HG02885 (cell line): ENCODE data around the gene JMJD1C.
A peak's percentile ranks its signal among the peaks of the same experiment; 100 is the strongest.
"Not testable (repeated sequence)": the region's sequence is repeated elsewhere in the genome, so short reads cannot be mapped to it uniquely, and the experiment has no call there.

Experiments used
- ATAC-seq: cut with Tn5 transposase; IDR thresholded peaks from one replicate; pipeline ENCODE4 v1.9.1; 2021; ENCODE audit warnings: mild to moderate bottlenecking; ENCODE audit not compliant: unreplicated experiment, poor library complexity

The JMJD1C gene

DNA sequence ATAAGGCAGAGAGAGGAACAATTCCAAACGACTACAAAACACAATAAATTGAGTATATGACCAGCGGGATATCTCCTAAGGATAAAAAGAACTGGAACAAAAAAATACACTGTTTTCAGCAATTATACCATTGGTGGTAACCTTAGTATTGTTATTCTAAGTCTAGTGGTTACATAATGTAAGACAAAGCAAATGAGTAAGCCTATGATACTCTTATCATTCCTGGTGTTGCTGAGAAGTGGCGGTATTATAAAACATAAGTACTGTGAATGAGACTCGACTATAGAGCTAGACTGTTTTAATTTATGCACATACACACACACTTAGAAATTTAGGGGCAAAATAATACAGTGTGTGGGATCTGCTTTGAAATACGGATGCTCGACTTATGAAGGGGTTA is 225.0 kb downstream of the JMJD1C start:
- no peak for ATAC-seq

DNA sequence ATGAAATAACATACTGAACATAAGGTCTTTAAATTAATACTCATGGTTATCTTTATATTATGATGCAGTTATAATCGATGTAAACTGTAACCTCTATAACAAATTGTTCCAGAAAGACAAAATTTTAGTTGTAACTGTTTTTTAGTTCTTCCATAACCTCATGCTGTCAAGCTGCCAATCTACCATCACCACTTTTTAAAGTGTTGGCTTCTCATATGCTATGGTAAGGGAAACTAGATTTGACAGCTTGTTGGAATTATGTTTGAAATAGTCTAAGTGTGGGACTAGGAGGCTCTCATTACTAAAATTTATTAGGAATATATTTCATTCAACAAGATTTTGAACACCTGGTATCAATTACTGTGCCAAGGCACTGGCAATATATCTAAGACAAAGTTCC is 227.3 kb downstream of the JMJD1C start:
- no peak for ATAC-seq

DNA sequence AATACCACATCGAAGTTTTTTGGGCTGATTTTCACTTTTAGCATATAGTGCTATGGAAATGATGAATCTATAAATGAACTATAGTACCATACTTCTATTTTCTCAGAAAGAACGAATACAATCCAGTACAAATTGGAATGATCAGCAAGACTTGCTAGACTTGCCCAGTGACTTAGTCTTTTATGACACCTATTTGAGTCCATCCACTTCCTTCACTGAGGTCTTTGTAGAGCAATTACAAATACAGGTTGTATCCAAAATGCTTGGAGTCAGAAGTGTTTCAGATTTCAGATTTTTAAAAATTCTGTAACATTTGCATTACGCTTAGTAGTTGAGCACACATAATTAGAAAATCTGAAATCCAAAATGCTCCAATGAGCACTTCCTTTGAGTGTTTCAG is 228.4 kb downstream of the JMJD1C start:
- no peak for ATAC-seq

DNA sequence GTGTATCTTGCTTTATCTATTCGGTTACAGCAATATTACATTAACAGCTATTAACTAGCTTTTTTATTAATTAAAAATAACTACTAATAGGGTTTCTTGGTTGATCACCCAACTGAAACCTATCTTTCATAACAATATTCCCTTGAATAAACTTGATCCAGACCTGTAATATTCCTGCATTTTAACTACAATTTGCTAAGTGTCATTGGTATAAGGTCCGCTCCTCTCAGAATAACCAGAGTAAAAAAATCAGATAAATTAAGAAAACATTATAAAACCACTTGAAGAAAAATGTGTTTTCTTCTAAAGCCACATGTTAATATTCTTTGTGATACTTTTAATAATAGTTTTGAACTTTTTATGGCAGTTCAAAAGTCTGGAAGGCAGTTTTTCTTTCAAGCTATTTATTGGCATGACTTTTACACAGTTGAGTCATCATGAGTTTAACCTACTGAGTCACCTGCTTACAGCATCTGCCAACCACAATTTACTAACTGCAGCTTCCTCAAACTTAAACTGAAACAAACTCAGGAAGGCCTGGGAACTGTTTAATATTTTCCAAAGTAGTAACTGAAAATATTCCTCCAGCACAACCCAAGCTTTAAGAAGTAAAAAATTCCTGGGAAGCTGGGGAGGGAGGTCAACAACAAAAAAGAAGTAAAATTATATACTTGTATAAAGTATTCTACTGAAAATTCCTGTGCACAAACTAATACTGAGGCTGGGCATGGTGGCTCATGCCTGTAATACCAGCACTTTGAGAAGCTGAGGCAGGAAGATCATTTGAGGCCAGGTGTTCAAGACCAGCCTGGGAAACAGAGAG is 229.5 kb downstream of the JMJD1C start:
- ATAC-seq = peak; percentile 96

DNA sequence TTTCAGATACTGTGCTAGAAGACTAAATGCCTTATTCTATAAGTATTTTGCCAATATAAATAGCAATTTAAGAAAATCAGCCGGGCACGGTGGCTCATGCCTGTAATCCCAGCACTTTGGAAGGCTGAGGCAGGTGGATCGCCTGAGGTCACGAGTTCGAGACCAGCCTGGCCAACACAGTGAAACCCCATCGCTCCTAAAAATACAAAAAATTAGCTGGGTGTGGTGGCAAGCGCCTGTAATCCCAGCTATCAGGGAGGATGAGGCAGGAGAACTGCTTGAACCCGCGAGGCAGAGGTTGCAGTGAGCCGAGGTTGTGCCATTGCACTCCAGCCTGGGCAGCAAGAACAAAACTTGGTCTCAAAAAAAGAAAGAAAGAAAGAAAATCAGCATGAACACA is 230.6 kb downstream of the JMJD1C start:
- not testable (repeated sequence) for ATAC-seq

DNA sequence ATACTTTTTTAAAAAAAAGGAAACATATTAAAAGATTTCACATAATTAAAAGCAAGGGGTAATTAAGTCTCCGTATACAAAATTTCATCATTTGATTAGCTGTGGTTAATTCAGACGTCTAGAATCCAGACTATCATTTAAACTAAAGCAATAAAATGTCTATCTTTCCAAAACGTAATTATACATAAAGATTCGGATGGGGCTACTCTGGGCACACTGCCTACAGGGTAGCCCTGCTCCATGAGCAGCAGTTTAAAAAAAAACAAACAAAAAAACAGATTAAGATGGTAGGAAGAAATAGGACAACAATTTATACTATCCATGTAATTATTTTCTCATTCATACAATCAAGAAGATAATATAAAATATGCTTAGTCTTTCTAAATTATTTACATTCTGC is 236.6 kb downstream of the JMJD1C start:
- no peak for ATAC-seq

DNA sequence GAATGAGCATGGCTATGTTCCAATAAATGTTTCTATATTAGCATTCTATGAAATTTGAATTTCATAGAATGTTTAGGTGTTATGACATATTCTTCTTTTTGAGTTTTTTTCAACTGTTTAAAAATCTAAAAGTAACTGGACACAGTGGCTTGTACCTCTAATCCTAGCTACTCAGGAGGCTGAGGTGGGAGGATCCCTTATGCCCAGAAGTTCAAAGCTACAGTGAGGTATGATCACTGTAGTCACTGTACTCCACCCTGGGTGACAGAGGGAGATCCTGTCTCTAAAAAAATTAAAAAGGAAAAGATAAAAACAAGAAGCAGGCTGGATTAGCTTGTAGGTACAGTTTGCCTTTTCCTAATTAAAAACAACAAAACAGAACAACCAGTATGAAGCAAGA is 237.5 kb downstream of the JMJD1C start:
- ATAC-seq = no peak

DNA sequence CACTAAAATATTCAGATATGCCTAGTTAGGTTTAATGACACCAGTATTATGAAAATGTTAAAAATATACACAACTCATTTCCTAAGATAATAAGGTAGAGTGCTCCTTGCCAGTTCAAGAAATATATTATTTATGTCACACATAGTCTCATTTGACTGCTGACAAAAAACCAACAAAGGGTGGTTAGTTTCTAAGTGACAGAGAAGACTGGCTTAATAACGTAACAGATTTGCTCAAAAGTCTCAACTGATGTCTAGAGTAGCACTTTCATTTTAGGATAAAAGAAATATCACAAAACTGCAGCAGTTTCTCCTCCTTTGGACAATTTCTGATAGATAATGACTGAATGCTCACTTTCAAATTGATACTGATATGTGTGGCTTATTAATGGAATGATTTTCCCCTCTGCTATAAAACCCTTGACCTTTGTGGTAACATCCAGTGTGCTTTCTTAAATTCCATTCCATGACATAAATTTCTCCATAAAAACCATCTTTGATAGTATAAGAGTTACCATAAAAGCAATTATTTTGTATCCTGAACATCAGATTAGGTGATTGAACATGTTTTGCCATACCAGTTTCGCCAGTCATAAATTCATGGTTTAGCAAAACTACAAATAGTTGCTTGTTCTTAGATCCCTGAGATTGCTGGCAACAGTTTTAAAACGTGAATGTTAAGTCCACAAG is 238.4 kb downstream of the JMJD1C start:
- peak; percentile 73 for ATAC-seq

DNA sequence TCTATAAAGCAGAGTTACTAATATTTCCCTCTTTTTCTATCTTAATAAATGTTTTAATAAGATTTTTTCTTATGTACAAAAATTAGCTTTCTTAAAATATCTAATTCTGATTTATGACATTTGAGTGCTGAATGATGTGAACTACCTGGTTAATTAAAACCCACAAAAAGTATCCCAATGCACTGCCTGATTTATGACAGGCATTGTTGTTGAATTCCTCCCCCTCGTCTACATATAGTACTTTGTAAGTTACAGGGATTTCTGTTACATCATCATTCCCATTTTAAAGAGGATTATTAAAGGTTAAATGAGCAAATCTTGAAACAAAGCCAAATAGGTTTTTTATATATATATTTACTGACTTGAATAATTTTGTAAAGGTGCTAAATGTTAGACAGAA is 241.5 kb downstream of the JMJD1C start:
- no peak for ATAC-seq

DNA sequence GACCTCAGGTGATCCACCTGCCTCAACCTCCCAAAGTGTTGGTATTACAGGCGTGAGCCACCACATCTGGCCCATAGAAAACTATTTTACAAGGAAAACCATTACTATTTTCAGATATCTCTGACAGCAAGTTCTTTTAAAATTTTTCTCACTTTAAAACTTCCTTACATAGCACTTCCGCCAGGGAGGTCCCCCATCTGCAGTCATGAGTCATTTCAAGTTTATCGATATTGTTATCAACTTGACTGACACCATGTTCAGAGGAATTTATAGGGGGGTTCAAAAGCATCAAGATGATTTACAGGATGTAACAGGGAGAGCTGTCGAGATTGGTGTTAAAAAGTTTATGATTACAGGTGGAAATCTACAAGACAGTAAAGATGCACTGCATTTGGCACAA is 243.8 kb downstream of the JMJD1C start:
- peak; percentile 59 for ATAC-seq

DNA sequence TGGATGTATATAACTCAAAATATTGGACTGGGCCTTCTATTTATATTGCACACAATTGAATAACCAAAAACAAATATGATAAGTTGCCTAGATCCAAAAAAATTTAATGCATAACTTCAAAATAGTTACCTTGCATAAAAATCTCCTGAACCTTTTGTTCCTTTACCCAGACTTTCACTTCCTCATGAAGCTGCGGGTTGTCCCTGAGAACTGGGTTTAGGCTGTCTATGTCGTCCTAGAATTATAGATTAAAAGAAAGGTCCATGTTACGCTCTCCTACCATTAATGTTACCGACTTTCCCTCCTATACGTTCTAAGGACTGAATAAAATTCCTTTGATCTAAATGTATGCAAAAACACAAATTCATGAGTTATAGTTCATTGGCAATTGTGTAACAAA is 246.0 kb downstream of the JMJD1C start:
- ATAC-seq = no peak

DNA sequence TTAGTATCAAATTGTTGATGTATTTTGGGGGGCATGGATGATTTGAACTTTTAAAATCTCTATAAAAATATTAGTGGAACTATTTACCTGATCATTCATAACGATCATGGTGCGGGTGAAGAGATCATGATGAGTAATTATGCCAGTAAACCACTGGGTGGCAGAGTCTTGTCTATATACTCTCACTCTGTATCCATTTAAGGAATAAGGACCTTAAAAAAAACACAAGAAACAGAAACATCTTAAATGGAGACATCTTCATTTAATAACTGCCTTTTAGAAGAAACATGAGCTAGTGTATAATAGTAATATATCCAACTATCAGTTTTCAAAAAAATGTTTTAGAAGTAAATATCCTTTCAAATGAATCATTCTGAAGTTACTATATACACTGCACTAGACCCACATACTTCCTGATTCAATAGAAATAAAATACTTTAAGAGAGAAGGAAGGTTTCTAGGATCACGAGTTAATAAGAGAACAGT is 248.6 kb downstream of the JMJD1C start:
- peak; percentile 80 for ATAC-seq

DNA sequence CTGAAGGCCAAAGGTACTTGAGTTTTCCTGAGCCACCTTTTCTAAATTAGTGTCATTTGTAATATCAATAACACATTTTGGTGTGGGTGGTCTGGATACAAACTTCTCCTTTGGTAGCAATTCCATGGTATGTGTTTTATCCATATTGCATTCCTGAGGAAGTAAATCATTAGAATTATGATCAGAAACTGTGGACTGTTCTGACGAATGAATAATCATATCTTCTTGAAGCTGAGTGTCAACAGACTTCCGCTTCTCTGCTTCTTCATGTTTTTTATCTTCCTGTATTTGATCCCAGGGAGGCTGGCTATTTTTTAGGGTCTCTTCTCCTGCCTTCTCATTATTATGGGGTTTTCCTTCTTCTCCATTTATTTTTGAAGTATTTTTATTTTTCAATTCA is 251.2 kb downstream of the JMJD1C start:
- ATAC-seq = no peak

DNA sequence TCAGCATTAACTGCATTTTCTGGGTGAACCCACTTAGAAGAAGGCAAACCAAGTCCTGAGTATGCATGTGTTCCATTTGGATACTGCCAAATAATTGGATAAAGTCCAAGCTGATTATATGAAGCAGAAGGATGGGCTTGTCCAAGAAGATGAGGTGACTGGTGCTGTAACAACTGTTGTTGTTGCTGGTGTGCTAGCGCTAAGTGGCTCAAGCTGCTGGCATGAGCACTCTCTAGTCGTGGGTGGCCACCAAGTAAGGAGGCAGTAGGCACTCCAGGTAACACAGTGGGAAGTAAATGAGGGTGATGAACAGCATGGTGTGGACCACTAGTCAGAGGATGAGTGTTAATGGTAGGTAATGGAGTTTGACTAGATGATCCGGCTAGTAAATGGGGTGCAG is 252.3 kb downstream of the JMJD1C start:
- ATAC-seq = no peak

DNA sequence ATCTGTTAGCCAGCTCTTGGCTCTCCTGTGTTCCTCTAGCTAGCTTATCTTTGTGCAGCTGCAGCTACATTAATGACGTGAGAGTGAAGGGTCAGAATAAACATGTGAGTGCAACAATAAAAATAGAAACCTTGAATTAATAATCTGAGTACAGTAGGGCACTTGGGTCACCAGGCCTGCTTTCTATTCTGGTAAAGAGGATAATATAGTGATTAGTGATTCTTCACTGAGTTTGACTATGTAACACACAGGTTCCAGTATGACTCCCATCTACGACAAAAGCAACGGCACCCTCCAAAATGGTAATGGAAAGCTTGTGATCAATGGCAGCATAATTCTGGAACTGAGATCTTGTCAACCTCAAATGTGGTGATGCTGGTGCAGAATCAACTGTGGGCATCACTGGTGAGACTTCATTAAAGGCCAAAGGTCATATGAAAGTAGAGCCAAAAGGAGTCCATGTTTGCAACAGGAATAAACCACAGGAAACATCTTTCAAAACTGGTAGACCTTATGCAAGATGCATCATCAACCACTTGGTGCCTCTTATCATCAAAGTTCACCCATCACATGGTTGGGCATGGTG is 255.1 kb downstream of the JMJD1C start:
- peak; percentile 54 for ATAC-seq

DNA sequence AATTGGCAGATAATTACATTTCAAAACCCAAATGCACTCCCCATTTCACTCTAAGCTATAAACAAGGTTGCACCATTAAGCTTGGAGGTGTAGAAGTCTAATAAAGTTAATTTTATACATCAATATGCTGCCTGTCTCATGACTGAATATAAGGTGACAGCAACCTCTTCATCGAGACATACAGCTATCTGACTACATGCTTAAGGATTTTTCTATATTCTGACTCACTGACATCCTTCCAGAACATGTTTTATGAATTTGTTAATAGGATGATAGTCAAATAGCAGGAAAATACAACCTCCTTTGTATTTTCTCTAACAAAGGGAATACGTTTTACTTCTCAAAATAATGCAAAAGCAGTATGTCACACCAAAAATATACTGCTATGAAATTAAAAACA is 256.1 kb downstream of the JMJD1C start:
- no peak for ATAC-seq

DNA sequence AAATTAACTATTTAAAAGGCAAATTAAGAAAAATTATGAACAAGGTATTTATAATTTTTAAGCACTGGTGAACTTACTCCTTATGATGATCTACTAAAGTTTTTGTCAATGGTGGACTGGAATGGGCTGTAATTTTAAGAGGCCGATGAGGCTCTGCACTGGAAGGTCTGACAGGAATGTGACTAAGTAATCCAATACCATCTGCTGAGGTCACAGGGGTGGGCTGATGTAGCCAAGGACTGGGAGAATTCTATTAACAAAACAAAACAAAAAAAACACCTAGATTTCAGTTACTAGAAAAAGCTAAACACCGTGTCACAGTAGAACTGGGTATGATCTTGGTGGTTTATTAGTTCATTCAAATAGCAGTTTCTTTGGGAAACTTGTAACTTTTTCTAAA is 256.8 kb downstream of the JMJD1C start:
- ATAC-seq = no peak

DNA sequence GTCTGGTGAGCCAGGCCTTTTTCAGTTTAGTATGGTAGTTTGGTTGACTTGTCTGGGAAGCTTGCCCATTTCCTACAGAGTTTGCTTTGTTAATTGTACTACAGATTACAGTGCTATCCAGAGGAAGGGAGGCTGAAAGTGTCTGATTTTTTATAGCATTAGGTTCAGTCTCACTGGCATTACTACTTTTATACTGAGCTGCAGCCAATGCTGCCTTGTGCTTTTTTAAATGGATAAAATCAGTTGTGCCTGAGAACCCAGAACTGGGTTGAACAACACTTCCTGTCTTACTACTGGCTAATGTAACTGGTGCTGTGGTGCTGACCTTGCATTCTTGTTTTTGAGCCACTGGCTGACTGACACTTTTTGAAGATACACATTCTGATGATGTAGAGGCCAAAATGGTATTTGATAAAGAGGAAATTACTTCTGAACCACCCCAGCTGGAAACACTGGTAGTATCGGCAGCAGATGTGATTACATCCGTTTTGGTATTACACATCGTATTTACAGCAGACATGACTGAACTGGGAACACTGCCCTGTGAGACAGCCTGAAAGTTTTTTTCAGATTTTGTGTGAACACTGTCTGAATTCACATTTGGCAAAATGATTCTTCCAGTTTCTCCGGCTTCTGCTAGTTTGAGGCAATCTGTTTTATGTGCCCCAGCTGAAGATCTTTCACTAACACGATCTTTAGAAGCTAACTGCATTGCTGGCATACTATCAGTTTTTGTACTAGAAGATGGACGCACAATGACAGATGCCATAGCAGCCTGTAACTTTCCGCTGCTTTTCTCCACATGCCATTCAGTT is 258.6 kb downstream of the JMJD1C start:
- peak; percentile 49 for ATAC-seq

DNA sequence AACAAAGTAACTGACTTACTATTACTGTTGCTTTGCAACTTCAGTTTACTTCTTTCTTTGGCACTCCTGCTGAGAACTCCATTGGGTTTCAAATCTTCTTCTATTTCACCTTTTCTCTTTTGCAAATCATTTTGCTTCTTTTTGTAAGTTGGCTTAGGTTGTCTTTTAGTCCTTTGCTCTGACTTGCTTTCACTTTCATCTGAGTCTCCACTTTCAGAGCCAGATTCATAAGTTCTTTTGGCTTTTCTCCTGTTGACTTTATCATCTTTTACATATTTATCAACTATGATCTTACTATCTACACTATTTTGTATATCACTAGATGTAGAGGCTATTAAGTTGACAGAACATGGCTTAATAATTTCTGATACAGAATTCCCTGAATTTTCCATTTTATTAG is 259.2 kb downstream of the JMJD1C start:
- no peak for ATAC-seq

DNA sequence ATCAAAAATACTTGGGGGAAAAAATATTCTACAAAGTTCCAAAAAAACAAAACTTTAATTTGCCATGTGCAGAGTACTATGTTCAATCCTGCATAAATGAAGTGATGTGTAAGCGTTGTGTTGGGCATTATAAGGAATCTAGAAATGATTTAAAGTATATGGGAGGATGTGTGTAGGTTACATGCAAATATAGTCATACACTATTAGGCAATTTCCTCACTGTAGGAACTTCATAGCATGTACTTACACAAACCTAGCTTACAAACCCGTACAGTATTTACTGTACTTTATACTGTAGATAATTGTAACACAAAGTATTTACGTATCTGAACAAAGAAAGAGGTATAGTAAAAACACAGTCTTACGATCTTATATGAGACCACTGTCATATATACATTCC is 260.4 kb downstream of the JMJD1C start:
- no peak for ATAC-seq
